Cardiac muscle cell (in vitro differentiated cells and primary cell): ENCODE data around the gene BLOC1S3. TPM values are rescaled to one million over a fixed set of nuclear protein-coding genes. Genes with fewer than 3 reads are reported as not detected.
A peak's percentile ranks its signal among the peaks of the same experiment; 100 is the strongest.

Source experiments
- DNase-seq, 2 donors: peaks; one replicate each; pipeline versions ENCODE4 v3.0.0 to v3.0.0-alpha.2; 2010 to 2017; ENCODE audit warnings: low read depth in 1 of 2, low spot score in 1 of 2
- H3K27ac ChIP-seq: fragments of 200-600 bp; sonication (generic); 2 replicates; pipeline ENCODE4 v1.5.1; 2016
- H3K27me3 ChIP-seq: fragments of 200-600 bp; sonication (generic); 2 replicates; pipeline ENCODE4 v1.6.0; 2016; ENCODE audit warnings: control low read depth
- H3K36me3 ChIP-seq: fragments of 200-600 bp; sonication (generic); 2 replicates; pipeline ENCODE4 v1.5.1; 2016; ENCODE audit warnings: control low read depth
- H3K4me1 ChIP-seq: fragments of 200-600 bp; sonication (generic); 2 replicates; pipeline ENCODE4 v1.8.1; 2017; ENCODE audit warnings: low read depth, mild to moderate bottlenecking, mixed run types
- H3K4me3 ChIP-seq: fragments of 200-600 bp; sonication (generic); 2 replicates; pipeline ENCODE4 v1.5.1; 2016; ENCODE audit warnings: mild to moderate bottlenecking
- H3K9me3 ChIP-seq: fragments of 200-600 bp; sonication (generic); 2 replicates; pipeline ENCODE4 v1.5.1; 2017; ENCODE audit warnings: low read depth, mild to moderate bottlenecking, control low read depth
- polyA plus RNA-seq: library from polyadenylated mRNA; unstranded; fragments of >200 nt; fragmentation: Nextera tagmentation; extraction: Ambion mirVana; gene quantifications from 2 replicates; pipeline ENCODE4 v1.2.1, GENCODE V29; 2016
- total RNA-seq: library from RNA; depleted of rRNA; stranded (reverse); fragments of >200 nt; gene quantifications from 2 replicates; pipeline ENCODE4 v1.2.3, GENCODE V29; 2016
- TF ChIP-seq, protein P1 (sequence below): IDR thresholded peaks from 2 replicates; pipeline ENCODE4 v1.5.1; 2012; ENCODE audit warnings: low read depth, mild to moderate bottlenecking, low read length

BLOC1S3 gene
- total and polyA plus RNA-seq, 2 experiments from 2014 or later = 6.5 to 8.2 TPM

- H3K4me1 ChIP-seq = no peaks in the 10 kb centered on the region
- H3K27ac ChIP-seq = no peak overlapping the region
- no peaks in the 10 kb centered on the region for H3K36me3 ChIP-seq
- peak in 1 of 2 donors; percentile 14 for DNase-seq
- H3K4me3 ChIP-seq = no peak overlapping the region
- no peaks in the 10 kb centered on the region for H3K9me3 ChIP-seq
- TF ChIP-seq, protein P1, sequence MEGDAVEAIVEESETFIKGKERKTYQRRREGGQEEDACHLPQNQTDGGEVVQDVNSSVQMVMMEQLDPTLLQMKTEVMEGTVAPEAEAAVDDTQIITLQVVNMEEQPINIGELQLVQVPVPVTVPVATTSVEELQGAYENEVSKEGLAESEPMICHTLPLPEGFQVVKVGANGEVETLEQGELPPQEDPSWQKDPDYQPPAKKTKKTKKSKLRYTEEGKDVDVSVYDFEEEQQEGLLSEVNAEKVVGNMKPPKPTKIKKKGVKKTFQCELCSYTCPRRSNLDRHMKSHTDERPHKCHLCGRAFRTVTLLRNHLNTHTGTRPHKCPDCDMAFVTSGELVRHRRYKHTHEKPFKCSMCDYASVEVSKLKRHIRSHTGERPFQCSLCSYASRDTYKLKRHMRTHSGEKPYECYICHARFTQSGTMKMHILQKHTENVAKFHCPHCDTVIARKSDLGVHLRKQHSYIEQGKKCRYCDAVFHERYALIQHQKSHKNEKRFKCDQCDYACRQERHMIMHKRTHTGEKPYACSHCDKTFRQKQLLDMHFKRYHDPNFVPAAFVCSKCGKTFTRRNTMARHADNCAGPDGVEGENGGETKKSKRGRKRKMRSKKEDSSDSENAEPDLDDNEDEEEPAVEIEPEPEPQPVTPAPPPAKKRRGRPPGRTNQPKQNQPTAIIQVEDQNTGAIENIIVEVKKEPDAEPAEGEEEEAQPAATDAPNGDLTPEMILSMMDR = no peak
- H3K27me3 ChIP-seq = peaks cover 65% of the 10 kb centered on the region
These were observed 37.0 kb downstream of the BLOC1S3 start for GRCh38 chr19:45215391-45216191.

- Histone ChIP-seq H3K4me1 (no peaks in the 10 kb centered on the region), H3K9me3 (no peaks in the 10 kb centered on the region), H3K36me3 (no peaks in the 10 kb centered on the region), H3K4me3 (no peak overlapping the region), H3K27me3 (peaks cover 70% of the 10 kb centered on the region), H3K27ac (no peak overlapping the region)
- peak in 1 of 2 donors; percentile 20 for DNase-seq
- TF ChIP-seq, protein P1 = no peak
These were observed 38.1 kb downstream of the BLOC1S3 start for GRCh38 chr19:45216667-45217066.

DNA sequence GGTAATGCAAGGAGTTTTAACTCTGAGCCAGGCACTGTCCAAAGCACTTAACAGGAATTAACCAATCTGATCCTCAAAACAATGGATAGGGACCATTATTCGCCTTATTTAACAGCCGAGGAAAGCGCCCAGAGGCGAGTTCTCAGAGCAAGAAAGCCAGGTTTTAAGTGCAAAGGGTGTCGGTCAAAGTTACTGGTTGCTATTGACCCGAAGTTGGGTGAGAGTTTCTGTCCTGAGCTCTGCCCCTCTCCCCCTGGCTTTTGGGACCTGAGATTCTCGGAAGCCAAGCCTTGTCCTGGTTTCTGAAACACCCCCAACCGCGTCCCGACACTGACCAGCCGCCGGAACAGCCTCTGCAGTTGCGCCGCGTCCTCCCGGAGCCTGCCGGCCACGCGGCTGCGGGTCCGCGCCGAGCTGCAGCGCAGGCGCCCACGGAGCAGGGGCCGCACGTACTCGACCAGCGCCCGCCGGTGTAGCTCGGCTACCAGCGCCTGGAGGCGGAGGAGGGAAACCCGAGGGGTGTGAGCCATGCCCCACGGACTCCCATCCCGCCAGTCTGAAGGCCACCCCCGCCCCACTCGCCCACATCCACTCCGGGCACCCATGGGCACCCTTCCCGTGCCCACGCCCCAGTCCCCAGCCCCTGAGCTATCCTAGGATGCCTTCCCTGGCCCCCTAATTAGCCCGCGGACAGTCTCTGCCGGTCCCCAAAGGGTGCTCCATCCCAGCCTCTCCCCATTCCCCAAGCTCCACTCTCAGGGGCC, 38.8 kb downstream of the BLOC1S3 start:
- Histone ChIP-seq H3K4me3 (peak overlapping the region; percentile 16), H3K36me3 (no peaks in the 10 kb centered on the region), H3K27ac (no peak overlapping the region), H3K4me1 (no peaks in the 10 kb centered on the region), H3K9me3 (no peaks in the 10 kb centered on the region), H3K27me3 (peaks cover 72% of the 10 kb centered on the region)
- peak; percentile 12 to 54 for DNase-seq
- TF ChIP-seq, protein P1 = no peak

DNA sequence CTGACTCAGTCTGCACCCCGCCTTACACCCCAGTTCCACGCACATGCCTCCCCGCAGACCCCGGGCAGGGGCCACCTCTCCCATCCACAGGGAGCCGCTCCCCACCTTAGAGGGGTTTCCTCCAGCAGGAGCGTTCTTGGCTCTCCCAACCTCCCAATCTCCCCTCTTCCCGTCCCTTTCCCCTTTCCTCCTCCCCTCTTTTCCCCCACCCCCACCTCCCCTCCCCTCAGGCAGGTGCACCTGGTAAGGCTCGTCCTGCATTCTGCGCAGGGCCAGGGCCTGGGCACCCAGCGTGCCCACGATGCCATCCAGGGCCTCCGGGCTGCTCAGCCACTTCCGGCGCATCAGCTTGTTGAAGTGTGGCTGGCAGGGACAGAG, 39.4 kb downstream of the BLOC1S3 start:
- Histone ChIP-seq H3K4me3 (no peak overlapping the region), H3K9me3 (no peaks in the 10 kb centered on the region), H3K4me1 (no peaks in the 10 kb centered on the region), H3K27me3 (peaks cover 76% of the 10 kb centered on the region), H3K27ac (no peak overlapping the region), H3K36me3 (no peaks in the 10 kb centered on the region)
- TF ChIP-seq, protein P1 = no peak
- no peak for DNase-seq

DNA sequence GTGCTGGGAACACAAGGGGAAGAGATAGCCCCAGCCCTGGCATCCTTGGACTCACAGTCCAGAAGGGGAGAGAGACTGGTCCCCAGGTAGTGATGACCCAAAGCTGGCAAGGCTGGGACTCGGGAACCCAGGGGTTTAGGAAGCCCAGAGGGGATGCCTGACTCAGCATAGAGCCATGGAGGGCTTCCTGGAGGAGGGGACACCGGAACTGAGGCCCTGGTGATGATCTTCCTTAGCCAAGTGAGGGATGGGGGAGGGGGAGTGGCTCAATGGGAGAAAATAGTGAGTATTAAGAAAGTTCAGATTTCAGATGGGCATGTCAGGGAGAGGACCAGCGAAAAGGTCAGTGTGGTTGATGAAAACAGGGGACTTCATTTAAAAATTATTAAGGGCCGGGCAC, 39.8 kb downstream of the BLOC1S3 start:
- H3K4me3 ChIP-seq = no peak overlapping the region
- peaks cover 76% of the 10 kb centered on the region for H3K27me3 ChIP-seq
- DNase-seq = no peak
- H3K9me3 ChIP-seq = no peaks in the 10 kb centered on the region
- H3K36me3 ChIP-seq = no peaks in the 10 kb centered on the region
- TF ChIP-seq, protein P1 = no peak
- H3K4me1 ChIP-seq = no peaks in the 10 kb centered on the region
- no peak overlapping the region for H3K27ac ChIP-seq
